GM12878 (cell line): ENCODE results near the gene ADIPOR1. TPM values are rescaled to one million over a fixed set of nuclear protein-coding genes. Genes with fewer than 3 reads are reported as not detected.

Experiments used
- ATF7 ChIP-seq: fragments of 450-650 bp; IDR thresholded peaks from 2 replicates; pipeline ENCODE4 v1.6.1; 2016; ENCODE audit warnings: low read depth, mild to moderate bottlenecking
- CBX5 ChIP-seq: sonication (generic); IDR thresholded peaks from 2 replicates; pipeline ENCODE4 v1.6.1; 2016; ENCODE audit warnings: low read depth, moderate library complexity, mild to moderate bottlenecking, inconsistent platforms
- DPF2 ChIP-seq: fragments of 450-650 bp; IDR thresholded peaks from 2 replicates; pipeline ENCODE4 v1.6.1; 2017; ENCODE audit warnings: mild to moderate bottlenecking
- E2F4 ChIP-seq: IDR thresholded peaks from 2 replicates; pipeline ENCODE4 v1.6.1; 2012; ENCODE audit warnings: low read depth, low read length, improper control_type of control experiment
- ETV6 ChIP-seq, 2 experiments: fragments of 450-650 bp in 1 of 2; IDR thresholded peaks in 1 of 2; conservative IDR thresholded peaks in 1 of 2; 2 replicates each; pipeline ENCODE4 v1.6.1; 2014; ENCODE audit warnings: antibody characterized with exemption in 1 of 2, borderline replicate concordance in 1 of 2, low read depth in 1 of 2, mild to moderate bottlenecking in 1 of 2, moderate library complexity in 1 of 2
- EZH2 ChIP-seq: IDR thresholded peaks from 2 replicates; pipeline ENCODE4 v1.6.1; 2012; ENCODE audit warnings: low read depth, mild to moderate bottlenecking, control low read depth, inconsistent platforms, low read length, borderline replicate concordance; ENCODE audit not compliant: control insufficient read depth
- FOXK2 ChIP-seq: fragments of 450-650 bp; IDR thresholded peaks from 2 replicates; pipeline ENCODE4 v1.6.1; 2017; ENCODE audit warnings: mild to moderate bottlenecking, moderate library complexity
- IKZF1 ChIP-seq: fragments of 450-650 bp; conservative IDR thresholded peaks from 2 replicates; pipeline ENCODE4 v1.6.1; 2017; ENCODE audit warnings: antibody characterized with exemption, mild to moderate bottlenecking
- LARP7 ChIP-seq: fragments of 450-650 bp; IDR thresholded peaks from 2 replicates; pipeline ENCODE4 v1.6.1; 2017; ENCODE audit warnings: mild to moderate bottlenecking
- MEF2A ChIP-seq: IDR thresholded peaks from 2 replicates; pipeline ENCODE4 v1.6.1; 2011; ENCODE audit warnings: low read depth, mild to moderate bottlenecking, low read length, moderate library complexity; ENCODE audit not compliant: insufficient read depth
- NR2C1 ChIP-seq: fragments of 450-650 bp; IDR thresholded peaks from 2 replicates; pipeline ENCODE4 v1.6.1; 2017; ENCODE audit warnings: antibody characterized with exemption, mild to moderate bottlenecking, moderate library complexity
- RCOR1 ChIP-seq: conservative IDR thresholded peaks from 2 replicates; pipeline ENCODE4 v1.6.1; 2012; ENCODE audit warnings: low read depth, low read length, improper control_type of control experiment
- SPI1 ChIP-seq: IDR thresholded peaks from 2 replicates; pipeline ENCODE4 v1.6.1; 2011; ENCODE audit warnings: low read depth, mild to moderate bottlenecking, low read length, moderate library complexity, borderline replicate concordance; ENCODE audit not compliant: insufficient read depth
- SRF ChIP-seq, 2 experiments: IDR thresholded peaks; 2 replicates each; pipeline ENCODE4 v1.6.1; 2011; ENCODE audit warnings: low read depth in 2 of 2, low read length in 2 of 2, mild to moderate bottlenecking in 1 of 2, moderate library complexity in 1 of 2
- TAF1 ChIP-seq: IDR thresholded peaks from 2 replicates; pipeline ENCODE4 v1.6.1; 2011; ENCODE audit warnings: mild to moderate bottlenecking, low read depth, low read length, borderline replicate concordance
- polyA plus RNA-seq, 11 experiments: library from polyadenylated mRNA; depleted of rRNA in 4 of 11; unstranded in 6 of 11; stranded (reverse) in 5 of 11; fragments of >200 nt; fragmentation: Nextera tagmentation in 4 of 11; fragmentation: Illumina TruSeq in 1 of 11; extraction: Ambion mirVana in 4 of 11; extraction: Trizol in 1 of 11; gene quantifications; 1 replicate in 1 of 11; 2 replicates in 10 of 11; pipeline versions ENCODE4 v1.2.1 to v1.2.3, GENCODE V29; 2011 to 2016; ENCODE audit warnings: inconsistent platforms in 2 of 11, missing spikeins in 2 of 11, low read depth in 1 of 11
- total RNA-seq, 4 experiments: library from RNA; depleted of rRNA in 3 of 4; stranded (reverse); fragments of >200 nt in 3 of 4; fragmentation: Illumina TruSeq in 1 of 4; extraction: Trizol in 1 of 4; gene quantifications; 2 replicates each; pipeline versions ENCODE4 v1.2.1 to v1.2.3, GENCODE V29; 2013 to 2021
- TF ChIP-seq, protein P1 (sequence below): fragments of 450-650 bp; IDR thresholded peaks from 2 replicates; pipeline ENCODE4 v1.6.1; 2018; ENCODE audit warnings: mild to moderate bottlenecking, low read depth, moderate library complexity; ENCODE audit not compliant: partially characterized antibody
- TF ChIP-seq, protein P2 (sequence below): fragments of 450-650 bp; IDR thresholded peaks from 2 replicates; pipeline ENCODE4 v1.6.1; 2017; ENCODE audit warnings: antibody characterized with exemption, mild to moderate bottlenecking, moderate library complexity
- TF ChIP-seq, protein P3 (sequence below): fragments of 450-650 bp; formaldehyde crosslinking; IDR thresholded peaks from 2 replicates; pipeline ENCODE4 v1.5.0; 2022; ENCODE audit warnings: mild to moderate bottlenecking, missing genetic modification characterization

Gene ADIPOR1
- total and polyA plus RNA-seq, 10 of the 15 experiments (the other 5 are each of a cell fraction or from before 2014, with no cell fraction given) = 18.4 to 122 (median 65.6) TPM

DNA sequence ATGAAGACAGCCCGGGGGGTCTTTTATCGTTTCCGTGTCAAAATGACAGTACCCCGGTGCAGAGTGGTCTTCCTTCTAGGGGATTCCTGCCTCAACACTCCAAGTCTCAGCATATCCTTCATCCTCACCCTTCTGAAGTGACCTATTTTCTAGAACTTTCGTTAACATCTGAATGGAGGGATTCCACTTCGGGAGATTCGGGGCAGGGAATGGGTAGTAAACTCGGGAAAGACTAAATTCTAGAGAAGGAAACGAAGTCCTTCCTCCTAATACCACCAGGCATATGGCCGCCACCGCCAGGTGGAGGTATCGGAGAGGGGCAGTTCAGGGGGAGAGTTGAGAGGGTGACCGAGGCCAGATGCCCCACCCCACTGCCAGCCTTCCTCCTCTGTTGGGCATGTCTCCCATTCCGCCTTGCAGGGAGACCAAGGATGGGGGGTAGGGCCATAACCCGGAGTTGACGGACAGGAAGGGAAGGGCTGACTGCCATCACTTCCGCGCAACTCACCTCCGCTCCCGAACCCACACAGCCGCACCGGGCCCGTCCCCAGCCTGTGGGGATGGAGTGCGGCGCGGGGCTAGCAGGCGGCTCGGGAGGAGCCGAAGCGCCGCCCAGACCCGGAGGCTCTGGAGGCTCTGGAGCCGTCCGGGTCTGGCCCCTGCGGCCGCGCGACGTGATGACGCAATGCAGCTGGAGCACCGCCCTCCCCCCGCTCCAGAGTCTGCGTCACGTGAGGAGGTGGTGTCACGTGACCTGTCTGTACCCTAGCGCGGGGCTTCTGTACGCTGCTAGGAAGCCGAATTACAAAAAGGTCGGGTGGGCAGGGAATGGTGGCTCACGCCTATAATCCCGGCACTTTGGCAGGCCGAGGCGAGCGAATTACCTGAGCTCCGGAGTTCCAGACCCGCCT, 31.3 kb downstream of the ADIPOR1 start, which contains the start of gene KLHL12 (continued):
- TF ChIP-seq ATF7 = peak; percentile 95
- TF ChIP-seq LARP7 = peak; percentile 97
- TF ChIP-seq, protein P1, sequence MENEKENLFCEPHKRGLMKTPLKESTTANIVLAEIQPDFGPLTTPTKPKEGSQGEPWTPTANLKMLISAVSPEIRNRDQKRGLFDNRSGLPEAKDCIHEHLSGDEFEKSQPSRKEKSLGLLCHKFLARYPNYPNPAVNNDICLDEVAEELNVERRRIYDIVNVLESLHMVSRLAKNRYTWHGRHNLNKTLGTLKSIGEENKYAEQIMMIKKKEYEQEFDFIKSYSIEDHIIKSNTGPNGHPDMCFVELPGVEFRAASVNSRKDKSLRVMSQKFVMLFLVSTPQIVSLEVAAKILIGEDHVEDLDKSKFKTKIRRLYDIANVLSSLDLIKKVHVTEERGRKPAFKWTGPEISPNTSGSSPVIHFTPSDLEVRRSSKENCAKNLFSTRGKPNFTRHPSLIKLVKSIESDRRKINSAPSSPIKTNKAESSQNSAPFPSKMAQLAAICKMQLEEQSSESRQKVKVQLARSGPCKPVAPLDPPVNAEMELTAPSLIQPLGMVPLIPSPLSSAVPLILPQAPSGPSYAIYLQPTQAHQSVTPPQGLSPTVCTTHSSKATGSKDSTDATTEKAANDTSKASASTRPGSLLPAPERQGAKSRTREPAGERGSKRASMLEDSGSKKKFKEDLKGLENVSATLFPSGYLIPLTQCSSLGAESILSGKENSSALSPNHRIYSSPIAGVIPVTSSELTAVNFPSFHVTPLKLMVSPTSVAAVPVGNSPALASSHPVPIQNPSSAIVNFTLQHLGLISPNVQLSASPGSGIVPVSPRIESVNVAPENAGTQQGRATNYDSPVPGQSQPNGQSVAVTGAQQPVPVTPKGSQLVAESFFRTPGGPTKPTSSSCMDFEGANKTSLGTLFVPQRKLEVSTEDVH = no peak
- TF ChIP-seq DPF2 = peak; percentile 88
- TF ChIP-seq CBX5 = 0 out of 2 replicates have a peak, but pooled peaks have one; percentile 21
- no peak; a peak in 1 of 4 replicates for TF ChIP-seq ETV6 (conservative IDR thresholded peaks at IDR 0.05 in 1 of 2, IDR thresholded peaks at IDR 0.05 in 1 of 2; ENCODE audit: borderline replicate concordance in 1 of 2, low read depth in 1 of 2)
- TF ChIP-seq E2F4 = peak; percentile 87
- peak; percentile 51 for TF ChIP-seq NR2C1
- TF ChIP-seq FOXK2 = no peak
- TF ChIP-seq EZH2 = no peak
- peak; percentile 67; the same call in 1 of the 2 replicates for TF ChIP-seq TAF1
- TF ChIP-seq, protein P2, sequence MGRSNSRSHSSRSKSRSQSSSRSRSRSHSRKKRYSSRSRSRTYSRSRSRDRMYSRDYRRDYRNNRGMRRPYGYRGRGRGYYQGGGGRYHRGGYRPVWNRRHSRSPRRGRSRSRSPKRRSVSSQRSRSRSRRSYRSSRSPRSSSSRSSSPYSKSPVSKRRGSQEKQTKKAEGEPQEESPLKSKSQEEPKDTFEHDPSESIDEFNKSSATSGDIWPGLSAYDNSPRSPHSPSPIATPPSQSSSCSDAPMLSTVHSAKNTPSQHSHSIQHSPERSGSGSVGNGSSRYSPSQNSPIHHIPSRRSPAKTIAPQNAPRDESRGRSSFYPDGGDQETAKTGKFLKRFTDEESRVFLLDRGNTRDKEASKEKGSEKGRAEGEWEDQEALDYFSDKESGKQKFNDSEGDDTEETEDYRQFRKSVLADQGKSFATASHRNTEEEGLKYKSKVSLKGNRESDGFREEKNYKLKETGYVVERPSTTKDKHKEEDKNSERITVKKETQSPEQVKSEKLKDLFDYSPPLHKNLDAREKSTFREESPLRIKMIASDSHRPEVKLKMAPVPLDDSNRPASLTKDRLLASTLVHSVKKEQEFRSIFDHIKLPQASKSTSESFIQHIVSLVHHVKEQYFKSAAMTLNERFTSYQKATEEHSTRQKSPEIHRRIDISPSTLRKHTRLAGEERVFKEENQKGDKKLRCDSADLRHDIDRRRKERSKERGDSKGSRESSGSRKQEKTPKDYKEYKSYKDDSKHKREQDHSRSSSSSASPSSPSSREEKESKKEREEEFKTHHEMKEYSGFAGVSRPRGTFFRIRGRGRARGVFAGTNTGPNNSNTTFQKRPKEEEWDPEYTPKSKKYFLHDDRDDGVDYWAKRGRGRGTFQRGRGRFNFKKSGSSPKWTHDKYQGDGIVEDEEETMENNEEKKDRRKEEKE = no peak
- TF ChIP-seq, protein P3, sequence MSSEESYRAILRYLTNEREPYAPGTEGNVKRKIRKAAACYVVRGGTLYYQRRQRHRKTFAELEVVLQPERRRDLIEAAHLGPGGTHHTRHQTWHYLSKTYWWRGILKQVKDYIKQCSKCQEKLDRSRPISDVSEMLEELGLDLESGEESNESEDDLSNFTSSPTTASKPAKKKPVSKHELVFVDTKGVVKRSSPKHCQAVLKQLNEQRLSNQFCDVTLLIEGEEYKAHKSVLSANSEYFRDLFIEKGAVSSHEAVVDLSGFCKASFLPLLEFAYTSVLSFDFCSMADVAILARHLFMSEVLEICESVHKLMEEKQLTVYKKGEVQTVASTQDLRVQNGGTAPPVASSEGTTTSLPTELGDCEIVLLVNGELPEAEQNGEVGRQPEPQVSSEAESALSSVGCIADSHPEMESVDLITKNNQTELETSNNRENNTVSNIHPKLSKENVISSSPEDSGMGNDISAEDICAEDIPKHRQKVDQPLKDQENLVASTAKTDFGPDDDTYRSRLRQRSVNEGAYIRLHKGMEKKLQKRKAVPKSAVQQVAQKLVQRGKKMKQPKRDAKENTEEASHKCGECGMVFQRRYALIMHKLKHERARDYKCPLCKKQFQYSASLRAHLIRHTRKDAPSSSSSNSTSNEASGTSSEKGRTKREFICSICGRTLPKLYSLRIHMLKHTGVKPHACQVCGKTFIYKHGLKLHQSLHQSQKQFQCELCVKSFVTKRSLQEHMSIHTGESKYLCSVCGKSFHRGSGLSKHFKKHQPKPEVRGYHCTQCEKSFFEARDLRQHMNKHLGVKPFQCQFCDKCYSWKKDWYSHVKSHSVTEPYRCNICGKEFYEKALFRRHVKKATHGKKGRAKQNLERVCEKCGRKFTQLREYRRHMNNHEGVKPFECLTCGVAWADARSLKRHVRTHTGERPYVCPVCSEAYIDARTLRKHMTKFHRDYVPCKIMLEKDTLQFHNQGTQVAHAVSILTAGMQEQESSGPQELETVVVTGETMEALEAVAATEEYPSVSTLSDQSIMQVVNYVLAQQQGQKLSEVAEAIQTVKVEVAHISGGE (CRISPR knock-in tag) = peak; percentile 75
- no peak for TF ChIP-seq MEF2A
- peak in 1 of 2 experiments; percentile 67; a peak in 1 of 4 replicates for TF ChIP-seq SRF (IDR thresholded peaks at IDR 0.05; ENCODE audit: low read depth in 2 of 2, low read length in 2 of 2)
- TF ChIP-seq IKZF1 = peak; percentile 91
- TF ChIP-seq SPI1 = no peak
- no peak for TF ChIP-seq RCOR1
